ENCODE measurements around the gene KCNJ16.

The KCNJ16 gene

DNA sequence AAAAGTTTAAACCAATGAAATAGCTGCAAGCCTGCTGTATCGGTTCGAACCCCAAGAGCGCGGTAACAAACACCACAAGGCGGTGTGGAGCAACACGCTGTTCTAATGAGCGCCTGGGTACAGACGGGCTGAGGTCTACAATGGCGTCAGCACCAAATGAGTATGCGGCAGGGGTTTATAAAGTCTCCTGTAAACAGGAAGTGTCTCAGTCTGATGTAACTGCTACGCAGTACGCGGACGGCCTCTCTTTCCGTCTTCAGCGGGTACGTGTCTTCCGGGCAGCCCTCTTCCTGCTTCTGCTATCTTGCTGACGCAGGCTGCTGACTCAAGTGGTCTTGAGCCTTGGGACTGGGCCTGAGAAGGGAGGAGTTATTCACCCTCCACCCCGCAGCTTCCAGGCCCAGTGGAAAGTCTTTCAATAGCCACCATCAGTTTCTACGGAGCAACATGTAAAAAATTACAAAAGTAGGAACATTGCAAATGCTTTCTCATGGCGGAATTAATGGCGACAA, 53.8 kb downstream of the KCNJ16 start:
- Histone ChIP-seq H3K4me3 (ENCODE audit: low read depth, low read length) (no peak overlapping the region), H3K4me1 (ENCODE audit: control insufficient read depth, insufficient read depth, low read length) (no peaks in the 10 kb centered on the region), H3K36me3 (ENCODE audit: control insufficient read depth, insufficient read depth, low read length) (no peaks in the 10 kb centered on the region), H3K9me3 (ENCODE audit: control insufficient read depth, insufficient read depth, low read depth, low read length) (no peaks in the 10 kb centered on the region), H3K27me3 (ENCODE audit: control insufficient read depth, insufficient read depth, low read length) (no peaks in the 10 kb centered on the region), H3K9ac (ENCODE audit: low read length) (no peak overlapping the region), H3K27ac (ENCODE audit: low read depth, low read length) (no peak overlapping the region)

DNA sequence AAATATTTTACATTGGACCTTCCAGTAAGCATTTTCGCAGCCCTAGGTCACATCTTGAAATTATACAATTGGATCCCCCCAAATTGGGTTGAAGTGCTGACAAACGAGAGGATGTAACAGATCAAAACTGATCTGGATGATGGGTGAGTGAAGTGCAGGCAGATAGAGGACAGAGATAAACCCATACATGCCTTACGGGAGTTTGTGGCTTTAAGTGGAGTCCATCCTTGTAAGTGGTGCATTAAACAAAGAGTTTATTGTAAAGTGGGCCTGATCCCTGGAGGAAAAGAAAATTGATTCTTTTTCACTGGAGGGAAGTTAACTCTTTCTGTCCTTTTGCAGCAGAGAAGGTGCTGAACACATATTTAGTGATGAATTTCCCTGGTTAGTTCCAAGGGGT, 55.3 kb downstream of the KCNJ16 start:
- H3K9ac ChIP-seq (ENCODE audit: low read length) = no peak overlapping the region
- no peak overlapping the region for H3K27ac ChIP-seq (ENCODE audit: low read depth, low read length)
- no peaks in the 10 kb centered on the region for H3K36me3 ChIP-seq (ENCODE audit: control insufficient read depth, insufficient read depth, low read length)
- H3K9me3 ChIP-seq (ENCODE audit: control insufficient read depth, insufficient read depth, low read depth, low read length) = no peaks in the 10 kb centered on the region
- H3K27me3 ChIP-seq (ENCODE audit: control insufficient read depth, insufficient read depth, low read length) = no peaks in the 10 kb centered on the region
- H3K4me3 ChIP-seq (ENCODE audit: low read depth, low read length) = no peak overlapping the region
- no peaks in the 10 kb centered on the region for H3K4me1 ChIP-seq (ENCODE audit: control insufficient read depth, insufficient read depth, low read length)

GRCh38 chr17:70132505-70132904, 57.5 kb downstream of the KCNJ16 start:
- H3K9me3 ChIP-seq (ENCODE audit: control insufficient read depth, insufficient read depth, low read depth, low read length) = no peaks in the 10 kb centered on the region

DNA sequence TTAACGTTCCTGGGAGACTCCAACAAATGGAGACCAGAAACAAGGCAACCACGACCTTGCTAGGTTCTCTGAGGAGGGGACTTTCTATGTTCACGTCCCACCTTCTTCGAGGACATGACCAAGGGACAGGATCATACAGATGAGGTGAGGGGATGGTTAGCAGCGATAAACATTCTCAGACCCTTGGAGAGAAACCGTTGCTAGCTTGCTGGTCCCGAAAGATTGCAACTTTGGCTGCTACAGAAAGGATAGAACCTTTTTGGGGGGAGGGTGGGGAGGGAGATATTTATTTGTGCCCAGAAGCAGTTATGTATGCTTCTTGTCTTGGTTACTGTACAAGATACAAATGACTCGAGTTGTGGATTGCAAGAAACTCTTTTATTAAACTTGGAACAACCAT, 59.0 kb downstream of the KCNJ16 start:
- no peak overlapping the region for H3K9ac ChIP-seq (ENCODE audit: low read length)
- peaks cover 7% of the 10 kb centered on the region for H3K4me1 ChIP-seq (ENCODE audit: control insufficient read depth, insufficient read depth, low read length)
- no peak overlapping the region for H3K4me3 ChIP-seq (ENCODE audit: low read depth, low read length)
- H3K9me3 ChIP-seq (ENCODE audit: control insufficient read depth, insufficient read depth, low read depth, low read length) = no peaks in the 10 kb centered on the region
- no peaks in the 10 kb centered on the region for H3K36me3 ChIP-seq (ENCODE audit: control insufficient read depth, insufficient read depth, low read length)
- no peaks in the 10 kb centered on the region for H3K27me3 ChIP-seq (ENCODE audit: control insufficient read depth, insufficient read depth, low read length)
- H3K27ac ChIP-seq (ENCODE audit: low read depth, low read length) = no peak overlapping the region

More at GRCh38 chr17:70132505-70132904, 57.5 kb downstream of the KCNJ16 start:
- H3K4me1 ChIP-seq (ENCODE audit: control insufficient read depth, insufficient read depth, low read length) = peaks cover under 1% of the 10 kb centered on the region
- H3K9ac ChIP-seq (ENCODE audit: low read length) = no peak overlapping the region
- H3K4me3 ChIP-seq (ENCODE audit: low read depth, low read length) = no peak overlapping the region
- H3K27ac ChIP-seq (ENCODE audit: low read depth, low read length) = no peak overlapping the region
- H3K27me3 ChIP-seq (ENCODE audit: control insufficient read depth, insufficient read depth, low read length) = no peaks in the 10 kb centered on the region
- no peaks in the 10 kb centered on the region for H3K36me3 ChIP-seq (ENCODE audit: control insufficient read depth, insufficient read depth, low read length)

GRCh38 chr17:70134777-70135176, 59.8 kb downstream of the KCNJ16 start:
- no peak overlapping the region for H3K9ac ChIP-seq (ENCODE audit: low read length)
- no peak overlapping the region for H3K27ac ChIP-seq (ENCODE audit: low read depth, low read length)
- no peaks in the 10 kb centered on the region for H3K36me3 ChIP-seq (ENCODE audit: control insufficient read depth, insufficient read depth, low read length)
- no peaks in the 10 kb centered on the region for H3K27me3 ChIP-seq (ENCODE audit: control insufficient read depth, insufficient read depth, low read length)
- no peak overlapping the region for H3K4me3 ChIP-seq (ENCODE audit: low read depth, low read length)
- H3K9me3 ChIP-seq (ENCODE audit: control insufficient read depth, insufficient read depth, low read depth, low read length) = no peaks in the 10 kb centered on the region
- H3K4me1 ChIP-seq (ENCODE audit: control insufficient read depth, insufficient read depth, low read length) = peaks cover 7% of the 10 kb centered on the region

DNA sequence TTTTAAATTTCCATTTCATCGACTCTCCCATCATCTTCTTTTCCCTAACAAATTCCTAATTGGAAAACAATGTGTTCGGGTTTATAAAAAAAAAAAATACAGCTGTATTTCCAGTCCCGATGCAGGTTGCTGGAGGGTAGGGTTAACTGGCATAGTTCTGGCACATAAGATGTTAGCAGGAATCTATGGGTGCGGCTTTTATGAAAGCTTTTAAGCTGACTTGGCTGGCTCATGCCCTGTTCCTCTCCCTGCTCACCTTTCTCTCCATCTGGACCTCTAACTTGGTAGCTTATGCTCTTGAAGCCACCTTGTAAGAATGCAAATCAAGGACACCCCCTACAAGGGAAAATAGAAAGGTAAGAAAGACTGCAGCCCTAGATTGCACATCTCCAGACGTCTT, 61.1 kb downstream of the KCNJ16 start:
- H3K27me3 ChIP-seq (ENCODE audit: control insufficient read depth, insufficient read depth, low read length) = no peaks in the 10 kb centered on the region
- H3K9ac ChIP-seq (ENCODE audit: low read length) = no peak overlapping the region
- no peaks in the 10 kb centered on the region for H3K36me3 ChIP-seq (ENCODE audit: control insufficient read depth, insufficient read depth, low read length)
- no peak overlapping the region for H3K4me3 ChIP-seq (ENCODE audit: low read depth, low read length)
- H3K9me3 ChIP-seq (ENCODE audit: control insufficient read depth, insufficient read depth, low read depth, low read length) = no peaks in the 10 kb centered on the region
- H3K27ac ChIP-seq (ENCODE audit: low read depth, low read length) = no peak overlapping the region
- peaks cover 7% of the 10 kb centered on the region for H3K4me1 ChIP-seq (ENCODE audit: control insufficient read depth, insufficient read depth, low read length)

GRCh38 chr17:70137451-70138230, 62.6 kb downstream of the KCNJ16 start:
- Histone ChIP-seq H3K9me3 (ENCODE audit: control insufficient read depth, insufficient read depth, low read depth, low read length) (no peaks in the 10 kb centered on the region), H3K4me3 (ENCODE audit: low read depth, low read length) (no peak overlapping the region), H3K27me3 (ENCODE audit: control insufficient read depth, insufficient read depth, low read length) (no peaks in the 10 kb centered on the region), H3K9ac (ENCODE audit: low read length) (no peak overlapping the region), H3K27ac (ENCODE audit: low read depth, low read length) (no peak overlapping the region), H3K4me1 (ENCODE audit: control insufficient read depth, insufficient read depth, low read length) (peaks cover 7% of the 10 kb centered on the region), H3K36me3 (ENCODE audit: control insufficient read depth, insufficient read depth, low read length) (no peaks in the 10 kb centered on the region)

GRCh38 chr17:70138291-70138865, 63.4 kb downstream of the KCNJ16 start:
- no peaks in the 10 kb centered on the region for H3K27me3 ChIP-seq (ENCODE audit: control insufficient read depth, insufficient read depth, low read length)
- H3K4me3 ChIP-seq (ENCODE audit: low read depth, low read length) = no peak overlapping the region
- H3K9me3 ChIP-seq (ENCODE audit: control insufficient read depth, insufficient read depth, low read depth, low read length) = no peaks in the 10 kb centered on the region
- no peaks in the 10 kb centered on the region for H3K36me3 ChIP-seq (ENCODE audit: control insufficient read depth, insufficient read depth, low read length)
- no peak overlapping the region for H3K9ac ChIP-seq (ENCODE audit: low read length)
- H3K27ac ChIP-seq (ENCODE audit: low read depth, low read length) = no peak overlapping the region
- H3K4me1 ChIP-seq (ENCODE audit: control insufficient read depth, insufficient read depth, low read length) = peaks cover 7% of the 10 kb centered on the region

- H3K4me1 ChIP-seq (ENCODE audit: control insufficient read depth, insufficient read depth, low read length) = peaks cover 7% of the 10 kb centered on the region
- no peaks in the 10 kb centered on the region for H3K36me3 ChIP-seq (ENCODE audit: control insufficient read depth, insufficient read depth, low read length)
- H3K9me3 ChIP-seq (ENCODE audit: control insufficient read depth, insufficient read depth, low read depth, low read length) = no peaks in the 10 kb centered on the region
- no peak overlapping the region for H3K27ac ChIP-seq (ENCODE audit: low read depth, low read length)
- no peak overlapping the region for H3K9ac ChIP-seq (ENCODE audit: low read length)
- H3K27me3 ChIP-seq (ENCODE audit: control insufficient read depth, insufficient read depth, low read length) = no peaks in the 10 kb centered on the region
- H3K4me3 ChIP-seq (ENCODE audit: low read depth, low read length) = no peak overlapping the region
Measured at GRCh38 chr17:70139449-70139993, 64.5 kb downstream of the KCNJ16 start.

- H3K9ac ChIP-seq (ENCODE audit: low read length) = no peak overlapping the region
- no peaks in the 10 kb centered on the region for H3K27me3 ChIP-seq (ENCODE audit: control insufficient read depth, insufficient read depth, low read length)
- H3K4me3 ChIP-seq (ENCODE audit: low read depth, low read length) = no peak overlapping the region
- H3K36me3 ChIP-seq (ENCODE audit: control insufficient read depth, insufficient read depth, low read length) = no peaks in the 10 kb centered on the region
- no peaks in the 10 kb centered on the region for H3K9me3 ChIP-seq (ENCODE audit: control insufficient read depth, insufficient read depth, low read depth, low read length)
- H3K4me1 ChIP-seq (ENCODE audit: control insufficient read depth, insufficient read depth, low read length) = no peaks in the 10 kb centered on the region
- H3K27ac ChIP-seq (ENCODE audit: low read depth, low read length) = no peak overlapping the region
Measured at GRCh38 chr17:70144260-70144846, 69.3 kb downstream of the KCNJ16 start.

GRCh38 chr17:70153210-70153609, 78.2 kb downstream of the KCNJ16 start:
- Histone ChIP-seq H3K27me3 (ENCODE audit: control insufficient read depth, insufficient read depth, low read length) (no peaks in the 10 kb centered on the region), H3K27ac (ENCODE audit: low read depth, low read length) (no peak overlapping the region), H3K9me3 (ENCODE audit: control insufficient read depth, insufficient read depth, low read depth, low read length) (no peaks in the 10 kb centered on the region)

More at GRCh38 chr17:70153210-70153609, 78.2 kb downstream of the KCNJ16 start:
- Histone ChIP-seq H3K36me3 (ENCODE audit: control insufficient read depth, insufficient read depth, low read length) (no peaks in the 10 kb centered on the region), H3K4me1 (ENCODE audit: control insufficient read depth, insufficient read depth, low read length) (no peaks in the 10 kb centered on the region), H3K4me3 (ENCODE audit: low read depth, low read length) (no peak overlapping the region), H3K9ac (ENCODE audit: low read length) (no peak overlapping the region)
